Measurements from ENCODE around the gene NDST1. TPM values are rescaled to one million over a fixed set of nuclear protein-coding genes. Genes with fewer than 3 reads are reported as not detected.
A peak's percentile ranks its signal among the peaks of the same experiment; 100 is the strongest.

NDST1 gene
- total RNA-seq, 4 donors from 2014 or later: 68.8 to 104 (median 96.4) TPM

- no peak overlapping the region for H3K4me3 ChIP-seq
- DNase-seq: no peak
- in situ Hi-C loops (cut with MboI; ENCODE audit: low pct_ligation_motif_present in 1 of 4, low pct_unique_long_range_greater_than_20kb in 1 of 4, low sequenced_read_pairs in 3 of 4): no loop called here
Measured at GRCh38 chr5:150601491-150602345, 93.8 kb downstream of the NDST1 start.

DNA sequence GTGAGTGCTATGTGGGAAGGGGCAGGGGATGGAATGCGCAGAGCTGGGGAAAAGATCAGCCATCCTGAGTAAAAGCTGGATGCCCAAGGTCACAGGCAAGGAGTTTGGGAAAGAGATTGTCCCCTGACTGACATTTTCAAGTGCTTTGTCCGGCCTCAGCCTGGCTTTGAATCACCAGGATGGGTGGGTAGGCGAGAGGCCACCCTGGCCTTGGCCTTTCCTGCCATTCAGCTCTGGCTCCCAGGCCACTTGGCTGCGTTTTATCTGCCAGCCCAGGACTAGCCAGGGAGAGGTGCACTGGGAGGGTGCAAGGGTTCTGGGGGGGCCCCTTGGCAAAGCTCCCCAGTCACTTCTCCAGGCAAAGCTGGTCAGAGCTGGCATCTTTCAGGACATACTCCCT, 95.1 kb downstream of the NDST1 start:
- Histone ChIP-seq H3K27ac (no peak overlapping the region), H3K36me3 (no peaks in the 10 kb centered on the region), H3K4me1 (peaks cover 7 to 16% (median 9%) of the 10 kb centered on the region in 4 donors), H3K27me3 (no peaks in the 10 kb centered on the region), H3K4me3 (no peak overlapping the region), H3K9me3 (no peaks in the 10 kb centered on the region)
- TF ChIP-seq POLR2A (IDR thresholded peaks at IDR 0.05) (no peak), POLR2AphosphoS5 (IDR thresholded peaks at IDR 0.05) (no peak), EP300 (IDR thresholded peaks at IDR 0.05; ENCODE audit: low read depth) (no peak)
- TF ChIP-seq, protein P1, sequence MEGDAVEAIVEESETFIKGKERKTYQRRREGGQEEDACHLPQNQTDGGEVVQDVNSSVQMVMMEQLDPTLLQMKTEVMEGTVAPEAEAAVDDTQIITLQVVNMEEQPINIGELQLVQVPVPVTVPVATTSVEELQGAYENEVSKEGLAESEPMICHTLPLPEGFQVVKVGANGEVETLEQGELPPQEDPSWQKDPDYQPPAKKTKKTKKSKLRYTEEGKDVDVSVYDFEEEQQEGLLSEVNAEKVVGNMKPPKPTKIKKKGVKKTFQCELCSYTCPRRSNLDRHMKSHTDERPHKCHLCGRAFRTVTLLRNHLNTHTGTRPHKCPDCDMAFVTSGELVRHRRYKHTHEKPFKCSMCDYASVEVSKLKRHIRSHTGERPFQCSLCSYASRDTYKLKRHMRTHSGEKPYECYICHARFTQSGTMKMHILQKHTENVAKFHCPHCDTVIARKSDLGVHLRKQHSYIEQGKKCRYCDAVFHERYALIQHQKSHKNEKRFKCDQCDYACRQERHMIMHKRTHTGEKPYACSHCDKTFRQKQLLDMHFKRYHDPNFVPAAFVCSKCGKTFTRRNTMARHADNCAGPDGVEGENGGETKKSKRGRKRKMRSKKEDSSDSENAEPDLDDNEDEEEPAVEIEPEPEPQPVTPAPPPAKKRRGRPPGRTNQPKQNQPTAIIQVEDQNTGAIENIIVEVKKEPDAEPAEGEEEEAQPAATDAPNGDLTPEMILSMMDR (IDR thresholded peaks at IDR 0.05): no peak
- intact Hi-C loops (cut with DNase I; ENCODE audit: low total_unique reads) (no loop called here), in situ Hi-C loops (cut with MboI; ENCODE audit: low pct_ligation_motif_present in 1 of 4, low pct_unique_long_range_greater_than_20kb in 1 of 4, low sequenced_read_pairs in 3 of 4) (no loop called here)
- no peak for DNase-seq
- WGBS, 2 donors (ENCODE audit: low coverage in 1 of 2): 69 to 80% methylated on average over 1 to 4 of the region's 4 CpGs

More at GRCh38 chr5:150601491-150602345, 93.8 kb downstream of the NDST1 start:
- Histone ChIP-seq H3K27me3 (no peaks in the 10 kb centered on the region), H3K4me1 (peaks cover 7 to 16% (median 9%) of the 10 kb centered on the region in 4 donors), H3K9me3 (no peaks in the 10 kb centered on the region), H3K36me3 (no peaks in the 10 kb centered on the region), H3K27ac (peak overlapping the region in 2 of 4 donors; percentile 16 to 18)
- intact Hi-C loops (cut with DNase I; ENCODE audit: low total_unique reads): no loop called here
- TF ChIP-seq EP300 (IDR thresholded peaks at IDR 0.05; ENCODE audit: low read depth) (no peak), POLR2A (IDR thresholded peaks at IDR 0.05) (no peak), POLR2AphosphoS5 (IDR thresholded peaks at IDR 0.05) (no peak)
- TF ChIP-seq, protein P1 (IDR thresholded peaks at IDR 0.05): no peak
- WGBS, 2 donors (ENCODE audit: low coverage in 1 of 2): 83% methylated on average over 16 of the region's 16 CpGs; no CpG with 5 or more reads in 1 of the 2 donors

DNA sequence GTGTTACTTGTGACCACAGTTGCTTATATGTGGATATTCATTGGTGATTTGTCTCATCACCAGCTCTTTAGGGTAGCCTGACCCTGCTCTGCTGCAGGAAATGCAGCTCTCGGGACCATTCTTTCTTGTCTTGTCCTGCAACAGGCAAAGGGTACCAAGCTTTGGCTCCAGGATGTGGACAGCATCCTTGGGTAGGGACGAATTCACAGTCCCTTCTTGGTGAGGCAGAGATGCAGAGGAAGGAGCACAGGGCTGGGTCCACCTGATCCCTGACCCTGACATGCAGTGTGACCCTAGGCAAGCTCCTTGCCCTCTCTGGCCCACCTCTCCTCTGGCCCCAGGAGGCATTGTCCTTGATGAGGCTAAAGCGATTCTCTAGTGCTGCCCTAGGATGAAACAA, 95.6 kb downstream of the NDST1 start:
- no peak for DNase-seq
- H3K27ac ChIP-seq: no peak overlapping the region
- H3K36me3 ChIP-seq: no peaks in the 10 kb centered on the region

DNA sequence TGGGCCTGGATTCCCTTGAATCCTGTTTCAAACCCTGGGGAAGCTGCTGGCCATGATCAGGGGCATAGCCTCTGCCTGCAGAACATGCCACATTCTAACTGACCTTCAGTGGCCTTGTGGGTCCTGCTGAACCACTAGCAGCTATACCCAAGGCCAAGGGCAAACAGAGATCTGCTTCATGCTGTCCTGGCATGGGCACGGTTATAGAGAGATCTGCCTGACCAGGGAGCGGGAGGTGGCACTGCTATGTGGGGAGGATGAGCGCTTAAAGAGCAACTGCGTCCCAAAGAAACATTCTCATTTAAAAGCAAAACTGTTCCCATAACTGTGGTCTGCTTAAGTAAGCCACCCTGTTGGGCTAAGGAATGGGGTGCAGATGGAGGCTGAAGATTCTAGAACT, 96.1 kb downstream of the NDST1 start:
- no peak overlapping the region for H3K27ac ChIP-seq
- H3K36me3 ChIP-seq: no peaks in the 10 kb centered on the region
- DNase-seq: no peak
- peaks cover 7 to 16% (median 9%) of the 10 kb centered on the region in 4 donors for H3K4me1 ChIP-seq
- in situ Hi-C loops (cut with MboI; ENCODE audit: low pct_ligation_motif_present in 1 of 4, low pct_unique_long_range_greater_than_20kb in 1 of 4, low sequenced_read_pairs in 3 of 4): no loop called here
- TF ChIP-seq EP300 (IDR thresholded peaks at IDR 0.05; ENCODE audit: low read depth) (no peak), POLR2AphosphoS5 (IDR thresholded peaks at IDR 0.05) (no peak), POLR2A (IDR thresholded peaks at IDR 0.05) (no peak)
- TF ChIP-seq, protein P1 (IDR thresholded peaks at IDR 0.05): no peak
- 98 to 100% methylated on average over 4 of the region's 4 CpGs for WGBS, 2 donors (ENCODE audit: low coverage in 1 of 2)
- H3K9me3 ChIP-seq: no peaks in the 10 kb centered on the region
- no peak overlapping the region for H3K4me3 ChIP-seq
- intact Hi-C loops (cut with DNase I; ENCODE audit: low total_unique reads): no loop called here
- no peaks in the 10 kb centered on the region for H3K27me3 ChIP-seq

More for the DNA sequence above, 95.6 kb downstream of the NDST1 start:
- TF ChIP-seq POLR2A (IDR thresholded peaks at IDR 0.05) (no peak), EP300 (IDR thresholded peaks at IDR 0.05; ENCODE audit: low read depth) (no peak), POLR2AphosphoS5 (IDR thresholded peaks at IDR 0.05) (no peak)
- TF ChIP-seq, protein P1 (IDR thresholded peaks at IDR 0.05): no peak
- no peak overlapping the region for H3K4me3 ChIP-seq
- in situ Hi-C loops (cut with MboI; ENCODE audit: low pct_ligation_motif_present in 1 of 4, low pct_unique_long_range_greater_than_20kb in 1 of 4, low sequenced_read_pairs in 3 of 4): no loop called here
- no peaks in the 10 kb centered on the region for H3K9me3 ChIP-seq
- H3K4me1 ChIP-seq: peaks cover 7 to 16% (median 9%) of the 10 kb centered on the region in 4 donors
- intact Hi-C loops (cut with DNase I; ENCODE audit: low total_unique reads): no loop called here
- WGBS, 2 donors (ENCODE audit: low coverage in 1 of 2): 81% methylated on average over 3 of the region's 3 CpGs; no CpG with 5 or more reads in 1 of the 2 donors
- H3K27me3 ChIP-seq: no peaks in the 10 kb centered on the region

Measured in transverse colon (tissue), 4 donors.